HPDE6-E6E7 (cell line): ENCODE measurements around the gene ILF3.
"Not testable (repeated sequence)": the region's sequence is repeated elsewhere in the genome, so short reads cannot be mapped to it uniquely, and the experiment has no call there.

Experiments used
- DNase-seq: peaks from one replicate; pipeline ENCODE4 v3.0.0; 2011; ENCODE audit warnings: missing footprints; ENCODE audit errors: extremely low spot score

The ILF3 gene

DNA sequence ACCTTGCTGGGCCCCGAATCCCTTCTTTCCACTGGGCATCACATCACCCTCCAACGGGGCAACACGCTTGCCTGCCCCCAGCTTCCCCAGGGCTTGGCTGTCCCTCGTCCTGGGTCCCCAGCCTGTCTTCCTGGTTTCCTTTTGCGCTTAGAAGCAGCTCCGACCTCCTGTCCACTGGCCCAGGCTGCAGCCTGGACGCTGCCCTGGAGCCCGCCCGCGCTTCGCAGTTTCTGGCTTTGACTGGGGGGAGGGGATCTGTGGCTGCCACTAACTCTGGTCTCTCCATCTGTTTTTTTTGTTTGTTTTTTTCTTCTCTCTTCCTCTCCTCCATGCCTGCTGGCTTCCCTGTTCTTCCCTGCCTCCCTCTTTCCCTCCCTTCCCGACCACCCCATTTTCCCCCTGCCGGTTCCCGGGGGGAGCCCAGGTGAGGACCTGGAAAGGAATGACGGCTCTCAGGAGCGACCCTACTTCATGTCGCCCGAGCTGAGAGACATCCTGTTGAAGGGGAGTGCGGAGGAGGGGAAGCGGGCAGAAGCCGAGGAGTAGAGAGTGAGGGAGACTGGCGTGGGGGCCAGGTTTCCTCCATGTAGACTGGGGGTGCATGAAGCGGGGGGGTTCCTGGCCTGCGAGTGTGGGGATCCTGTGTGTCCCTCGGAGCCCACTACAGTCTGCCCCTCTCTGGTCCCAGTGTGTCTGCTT is 11.5 kb upstream of the ILF3 start:
- DNase-seq, result no peak

DNA sequence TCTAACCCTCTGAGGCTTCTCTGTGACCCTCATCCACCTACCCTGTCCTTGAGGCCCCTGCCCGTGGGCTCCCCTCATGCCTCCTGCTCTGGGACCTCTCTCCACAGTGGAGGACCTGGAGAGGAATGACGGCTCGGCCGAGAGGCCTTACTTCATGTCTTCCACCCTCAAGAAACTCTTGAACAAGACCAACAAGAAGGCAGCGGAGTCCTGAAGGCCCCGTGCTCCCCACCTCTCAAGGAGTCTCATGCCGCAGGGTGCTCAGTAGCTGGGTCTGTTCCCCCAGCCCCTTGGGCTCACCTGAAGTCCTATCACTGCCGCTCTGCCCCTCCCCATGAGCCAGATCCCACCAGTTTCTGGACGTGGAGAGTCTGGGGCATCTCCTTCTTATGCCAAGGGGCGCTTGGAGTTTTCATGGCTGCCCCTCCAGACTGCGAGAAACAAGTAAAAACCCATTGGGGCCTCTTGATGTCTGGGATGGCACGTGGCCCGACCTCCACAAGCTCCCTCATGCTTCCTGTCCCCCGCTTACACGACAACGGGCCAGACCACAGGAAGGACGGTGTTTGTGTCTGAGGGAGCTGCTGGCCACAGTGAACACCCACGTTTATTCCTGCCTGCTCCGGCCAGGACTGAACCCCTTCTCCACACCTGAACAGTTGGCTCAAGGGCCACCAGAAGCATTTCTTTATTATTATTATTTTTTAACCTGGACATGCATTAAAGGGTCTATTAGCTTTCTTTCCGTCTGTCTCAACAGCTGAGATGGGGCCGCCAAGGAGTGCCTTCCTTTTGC is 10.8 kb upstream of the ILF3 start:
- DNase-seq, result no peak

DNA sequence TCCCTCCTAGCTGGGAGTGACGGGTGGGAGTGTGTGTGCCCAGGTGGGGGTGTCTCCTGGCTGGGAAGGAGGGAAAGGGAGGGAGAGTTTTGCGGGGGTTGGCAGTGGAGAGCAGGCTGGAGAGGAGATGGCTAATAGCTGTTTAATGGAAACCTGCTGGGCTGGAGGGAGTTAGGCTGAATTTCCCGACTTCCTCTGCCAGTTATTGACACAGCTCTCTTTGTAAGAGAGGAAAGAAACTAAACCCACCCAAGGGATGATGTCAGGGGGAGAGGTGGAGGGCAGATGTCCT is 10.2 kb upstream of the ILF3 start:
- DNase-seq, result no peak

DNA sequence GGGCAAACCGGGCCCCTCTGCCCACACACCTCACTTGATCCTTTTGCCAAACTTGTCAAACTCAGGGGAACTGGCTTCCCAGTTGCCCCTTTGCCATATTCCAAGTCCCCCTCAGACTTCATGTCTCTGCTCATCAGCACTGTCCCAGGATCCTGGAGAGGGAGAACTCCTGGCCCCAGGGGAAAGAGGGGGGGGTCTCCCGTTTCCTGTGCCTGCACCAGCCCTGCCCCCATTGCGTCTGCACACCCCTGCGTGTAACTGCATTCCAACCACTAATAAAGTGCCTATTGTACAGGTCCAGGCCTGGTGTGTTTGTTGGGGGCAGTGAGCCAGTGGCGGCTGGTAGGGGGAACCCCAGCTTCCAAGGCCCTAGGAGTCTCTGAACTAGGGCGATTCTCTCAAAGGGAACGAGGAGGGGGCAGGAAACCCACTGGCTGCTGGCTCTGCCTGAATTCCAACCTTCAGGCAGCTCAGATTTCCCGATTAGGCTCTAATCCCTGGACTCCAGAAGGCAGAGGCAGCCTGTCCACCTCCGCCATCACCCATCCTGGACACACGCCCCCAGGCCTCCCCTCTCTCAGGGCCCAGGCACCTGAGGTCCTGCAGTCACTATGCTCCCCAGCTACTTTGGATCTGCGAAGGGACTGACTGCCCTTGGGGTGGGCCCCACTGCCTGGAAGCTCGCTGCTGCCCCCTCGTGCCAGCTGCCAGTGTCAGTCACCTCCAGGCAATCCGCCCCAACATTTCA is 9.7 kb upstream of the ILF3 start:
- peak; percentile 85 for DNase-seq

DNA sequence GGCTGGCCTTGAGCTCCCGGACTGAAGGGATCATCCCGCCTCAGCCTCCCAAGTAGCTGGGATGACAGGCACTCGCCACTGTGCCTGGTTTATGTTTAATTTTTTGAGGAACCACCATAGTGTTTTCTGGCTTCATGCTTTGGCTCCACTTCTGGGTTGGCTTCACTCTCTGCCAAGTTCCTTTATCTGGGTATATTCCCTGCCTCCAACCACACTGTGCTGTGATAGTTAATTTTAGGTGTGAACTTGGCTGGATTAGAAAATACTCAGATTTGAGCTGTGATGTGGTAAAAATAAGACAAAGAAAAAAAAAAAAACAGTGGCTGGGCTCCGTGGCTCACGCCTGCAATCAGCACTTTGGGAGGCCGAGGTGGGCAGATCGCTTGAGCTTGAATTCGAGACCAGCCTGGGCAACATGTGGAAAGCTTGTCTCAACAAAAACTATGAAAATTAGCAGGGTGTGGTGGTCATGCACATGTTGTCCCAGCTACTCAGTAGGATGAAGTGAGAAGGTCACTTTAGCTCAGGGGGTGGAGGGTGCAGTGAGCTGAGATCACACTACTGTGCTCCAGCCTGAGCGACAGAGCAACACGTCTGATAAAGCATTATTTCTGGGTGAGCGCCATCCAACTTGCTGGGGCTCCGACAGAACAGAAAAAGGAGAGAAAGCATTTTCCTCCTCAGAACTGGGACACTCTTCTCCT is 7.5 kb upstream of the ILF3 start:
- DNase-seq, result no peak

DNA sequence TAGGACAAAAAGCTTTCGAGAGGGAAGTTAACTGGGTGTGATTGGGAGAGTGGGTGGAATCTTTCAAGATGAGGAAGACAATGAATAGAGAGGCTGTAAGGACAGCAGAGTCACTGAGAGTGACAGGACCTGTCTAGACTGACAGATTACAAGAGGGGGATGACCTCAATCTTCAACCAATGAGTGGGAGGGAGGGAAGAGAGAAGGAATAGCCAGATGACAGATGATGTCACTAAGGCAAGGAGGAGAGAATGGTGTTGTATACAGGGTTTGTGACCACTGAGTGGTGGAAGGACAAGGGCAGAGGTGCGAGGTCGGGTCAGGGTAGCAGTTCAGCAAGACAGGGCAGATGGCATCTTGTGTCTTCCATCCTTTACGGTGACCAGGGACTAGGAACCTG is 5.8 kb upstream of the ILF3 start:
- no peak for DNase-seq

DNA sequence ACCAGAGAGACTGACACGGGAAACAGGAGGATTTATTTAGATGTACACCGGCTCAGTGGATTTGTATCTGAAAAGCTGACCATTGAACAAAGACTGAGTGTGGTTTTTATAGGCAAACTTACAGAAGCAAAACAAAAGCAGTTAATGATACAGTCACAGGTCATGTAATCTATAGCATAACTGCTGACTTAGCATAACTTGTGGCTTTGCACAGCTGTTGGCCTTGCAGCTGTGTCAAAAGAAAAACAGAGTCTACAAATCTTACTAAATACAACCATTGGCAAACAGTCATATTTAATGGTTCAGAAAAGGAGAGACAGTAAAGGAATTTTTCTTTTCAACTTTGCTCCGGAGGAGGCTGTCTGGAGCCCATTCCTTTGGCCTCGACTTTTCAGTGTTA is 2.3 kb upstream of the ILF3 start:
- DNase-seq, result no peak

DNA sequence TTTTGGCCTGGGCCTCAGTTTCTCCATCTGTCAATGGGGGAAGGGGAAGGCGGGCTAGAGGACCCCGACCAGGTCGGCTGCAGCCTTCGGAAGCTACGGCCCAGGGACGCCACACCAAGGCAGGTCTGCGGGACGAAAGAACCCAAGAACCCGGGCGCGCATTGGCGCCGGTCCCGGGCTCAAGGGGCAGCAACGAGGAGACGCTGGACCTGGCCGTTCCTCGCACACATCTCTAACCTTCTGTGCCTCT is 739 bp upstream of the ILF3 start:
- DNase-seq, result no peak

DNA sequence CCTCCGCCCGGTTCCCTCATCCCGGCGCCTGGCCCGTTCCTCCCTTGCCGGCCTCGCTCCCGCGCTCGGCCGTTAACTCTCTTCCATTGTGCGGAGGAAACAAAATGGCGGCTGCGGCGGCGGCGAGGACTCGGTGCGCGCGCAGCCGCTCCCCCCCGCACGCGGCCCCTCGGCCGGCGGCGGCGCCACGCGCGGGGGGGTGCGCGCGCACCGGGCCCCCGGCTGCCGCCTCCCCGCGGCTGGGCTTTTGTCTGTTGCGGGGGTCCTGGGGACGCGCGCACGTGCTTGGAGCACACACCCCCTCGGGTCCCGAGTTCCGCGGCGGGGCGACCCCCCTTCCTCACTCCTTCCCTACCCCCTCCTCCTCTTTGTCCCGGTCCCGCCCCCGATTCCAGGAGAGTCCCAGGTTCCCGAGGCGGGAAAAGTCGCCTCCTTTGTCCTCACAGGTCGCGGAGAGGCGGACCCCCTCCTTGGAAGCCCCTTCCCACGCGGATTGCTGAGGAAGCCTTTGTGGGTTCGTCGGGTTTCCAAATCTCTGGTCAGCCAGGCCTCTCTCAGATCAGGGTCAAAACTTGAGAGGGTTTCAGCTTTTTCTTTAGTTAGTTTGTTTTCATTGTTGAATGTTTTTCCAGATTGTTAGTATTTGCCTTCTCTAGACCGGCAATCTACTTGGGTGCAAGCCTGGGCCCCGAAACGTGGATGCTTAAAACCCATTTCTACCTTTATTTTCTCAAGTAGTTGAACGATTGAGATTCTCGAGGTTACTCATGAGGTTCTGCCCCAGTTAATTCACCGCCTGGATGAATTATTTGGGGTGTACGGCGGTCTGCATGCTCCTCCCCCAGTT is 687 bp downstream of the ILF3 start:
- peak; percentile 59 for DNase-seq

DNA sequence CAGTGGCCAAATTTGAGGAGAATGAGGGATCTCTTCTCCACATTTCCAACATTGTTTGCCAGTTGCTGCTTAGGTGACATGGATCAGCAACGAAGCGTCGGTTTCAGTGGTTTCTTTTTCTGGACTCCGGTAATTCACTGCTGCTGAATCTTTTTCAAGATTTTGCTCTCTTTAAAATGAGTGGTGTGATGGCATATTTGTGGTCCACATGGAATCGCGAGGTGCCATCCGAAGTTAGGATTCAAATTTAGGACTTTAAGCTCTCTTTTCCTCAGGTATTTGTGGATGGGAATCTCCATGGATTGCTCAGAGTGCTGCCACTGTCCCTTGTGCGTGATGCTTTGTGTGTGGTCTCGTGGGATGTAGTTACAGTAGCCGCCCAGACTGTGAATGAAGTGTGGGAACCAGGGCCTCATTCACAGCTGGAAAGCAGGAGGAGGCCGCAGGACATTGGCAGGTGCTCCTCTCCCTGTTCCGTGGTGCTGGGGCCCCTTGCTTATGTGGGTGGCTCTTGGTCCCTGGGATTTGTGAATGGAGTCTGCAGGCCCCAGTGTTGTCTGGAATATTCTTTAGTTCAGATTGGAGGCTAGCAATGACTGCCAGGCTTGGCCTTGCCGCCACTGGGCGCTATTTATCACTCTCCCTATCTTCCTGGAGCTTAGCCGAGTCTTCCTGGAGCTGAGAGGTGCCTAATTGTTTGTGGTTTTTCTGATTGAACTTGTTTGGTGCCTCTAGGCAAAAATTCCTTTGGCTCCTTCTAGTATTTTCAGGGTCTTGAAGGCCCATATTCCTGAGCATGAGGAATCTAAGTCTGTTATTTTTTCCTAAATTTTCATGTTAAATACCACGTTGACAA is 1.5 kb downstream of the ILF3 start:
- DNase-seq, result no peak

DNA sequence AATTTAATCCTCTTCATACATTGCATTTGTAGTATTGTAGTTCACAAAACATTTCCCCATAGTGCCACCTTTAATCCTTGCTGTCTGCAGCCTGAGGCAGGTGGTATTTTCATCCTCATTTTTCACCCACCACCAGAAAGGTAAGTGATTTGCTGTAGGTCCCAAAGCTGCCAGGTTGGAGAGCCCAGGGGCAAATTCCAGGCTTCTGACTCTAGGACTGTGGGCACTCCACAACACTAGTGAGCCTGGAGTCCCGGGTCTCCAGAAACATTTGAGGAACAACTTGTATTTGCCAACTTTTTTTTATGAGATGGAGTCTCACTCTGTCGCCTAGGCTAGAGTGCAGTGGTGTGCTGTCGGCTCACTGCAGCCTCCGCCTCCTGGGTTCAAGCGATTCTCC is 6.2 kb downstream of the ILF3 start:
- no peak for DNase-seq

DNA sequence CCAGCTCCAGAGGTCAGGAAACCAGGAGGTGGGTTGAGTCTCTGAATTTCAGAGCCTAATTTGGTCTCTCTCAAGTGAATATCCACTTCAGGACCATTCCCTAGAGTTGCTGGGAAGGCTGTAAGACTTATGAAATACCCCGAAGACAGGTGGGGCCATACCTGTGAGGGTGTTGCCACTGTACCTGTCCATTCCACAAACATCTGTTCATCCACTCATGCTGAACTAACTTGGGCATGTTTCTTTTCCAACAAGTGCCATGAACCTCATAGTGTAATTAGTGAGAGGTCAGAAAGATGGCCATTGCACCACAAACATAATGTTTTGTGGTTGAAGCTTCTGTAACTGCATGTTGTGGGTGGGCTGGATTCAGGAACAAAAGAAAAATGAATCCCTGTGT is 7.8 kb downstream of the ILF3 start:
- DNase-seq, result no peak

DNA sequence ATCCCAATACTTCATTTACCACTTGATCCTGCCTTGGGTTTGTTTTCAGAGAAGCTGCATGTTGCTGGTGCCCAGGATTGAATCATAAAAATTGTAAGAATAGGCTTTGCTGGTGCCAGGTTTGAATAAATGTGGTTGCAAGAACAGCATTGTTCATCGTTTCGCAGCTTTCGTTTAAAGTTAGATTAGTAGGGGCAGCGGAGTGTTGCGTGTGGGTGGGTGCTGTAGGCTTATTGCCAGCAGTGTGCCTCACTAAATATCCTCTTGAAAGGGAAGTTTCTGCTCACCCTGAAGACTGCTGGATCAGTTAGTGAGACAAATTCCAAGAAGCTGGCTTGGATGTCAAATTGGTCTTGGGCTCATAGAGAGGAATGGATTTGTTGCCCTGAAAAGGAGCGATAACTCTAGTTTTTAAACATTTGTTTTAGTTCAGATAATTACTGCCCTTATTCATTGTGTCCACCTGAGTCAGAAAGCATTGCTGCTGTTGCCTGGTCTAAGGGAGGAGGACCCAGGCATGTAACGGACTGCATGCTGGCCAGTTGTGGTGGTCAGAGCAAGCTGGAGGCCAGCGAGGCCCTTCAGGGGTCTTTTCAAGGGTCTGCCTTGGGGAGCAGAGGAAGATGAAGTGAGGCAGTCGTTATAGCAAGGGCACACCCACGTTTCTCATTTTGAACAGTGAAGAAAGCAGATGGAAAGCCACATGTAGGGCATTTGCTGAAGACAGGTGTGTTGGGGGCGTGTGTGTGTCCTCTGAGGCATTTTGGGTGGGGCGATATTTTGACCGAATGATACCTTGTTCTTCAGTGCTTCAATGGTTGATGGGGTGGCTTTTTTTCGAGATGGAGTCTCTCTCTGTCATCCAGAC is 8.5 kb downstream of the ILF3 start:
- no peak for DNase-seq

DNA sequence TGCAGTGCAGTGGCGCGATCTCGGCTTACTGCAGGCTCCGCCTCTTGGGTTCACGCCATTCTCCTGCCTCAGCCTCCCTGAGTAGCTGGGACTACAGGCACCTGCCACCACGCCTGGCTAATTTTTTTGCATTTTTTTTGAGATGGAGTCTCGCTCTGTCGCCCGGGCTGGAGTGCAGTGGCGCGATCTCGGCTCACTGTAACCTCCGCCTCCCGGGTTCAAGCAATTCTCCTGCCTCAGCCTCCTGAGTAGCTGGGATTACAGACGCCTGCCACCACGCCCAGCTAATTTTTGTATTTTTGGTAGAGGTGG is 9.1 kb downstream of the ILF3 start:
- DNase-seq, result not testable (repeated sequence)

DNA sequence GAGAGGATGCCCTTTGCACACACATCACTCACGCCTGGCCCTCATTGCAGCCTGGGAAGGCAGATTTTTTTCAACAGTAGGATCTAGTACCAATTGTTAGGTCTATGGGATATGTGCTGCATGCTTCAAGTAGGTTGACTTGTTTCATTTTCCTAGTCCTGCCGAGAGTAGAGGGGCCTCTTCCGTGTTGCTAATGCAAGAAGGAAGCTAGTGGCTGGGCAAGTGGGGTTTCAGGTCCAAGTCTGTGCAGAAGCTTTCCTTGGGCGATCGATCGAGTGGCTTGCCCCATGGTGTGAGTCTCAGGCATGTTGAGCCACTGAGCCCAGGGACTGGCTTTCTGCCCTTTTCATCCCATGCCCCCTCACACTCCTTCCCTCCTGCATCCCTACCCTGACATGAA is 13.7 kb downstream of the ILF3 start:
- DNase-seq, result no peak

DNA sequence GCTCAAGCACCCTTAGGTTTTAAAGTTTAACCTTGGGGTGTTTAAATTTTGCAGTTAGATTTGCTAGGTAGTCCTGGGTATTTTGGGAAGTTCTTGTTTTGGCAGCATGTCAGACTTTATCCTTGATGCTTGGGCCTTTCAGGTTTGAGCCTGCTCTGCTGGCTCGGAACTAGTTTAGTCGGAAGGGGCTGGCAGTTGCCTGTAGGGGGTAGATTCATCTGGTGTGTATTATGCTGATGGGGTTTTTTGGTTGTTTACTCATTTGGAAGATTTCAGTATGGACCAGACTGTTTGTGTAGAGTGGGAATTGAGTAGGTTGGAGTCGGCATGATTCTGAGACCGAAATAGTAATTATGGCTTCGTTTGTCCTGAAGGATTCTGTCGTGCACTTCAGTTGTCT is 15.1 kb downstream of the ILF3 start:
- DNase-seq, result no peak

DNA sequence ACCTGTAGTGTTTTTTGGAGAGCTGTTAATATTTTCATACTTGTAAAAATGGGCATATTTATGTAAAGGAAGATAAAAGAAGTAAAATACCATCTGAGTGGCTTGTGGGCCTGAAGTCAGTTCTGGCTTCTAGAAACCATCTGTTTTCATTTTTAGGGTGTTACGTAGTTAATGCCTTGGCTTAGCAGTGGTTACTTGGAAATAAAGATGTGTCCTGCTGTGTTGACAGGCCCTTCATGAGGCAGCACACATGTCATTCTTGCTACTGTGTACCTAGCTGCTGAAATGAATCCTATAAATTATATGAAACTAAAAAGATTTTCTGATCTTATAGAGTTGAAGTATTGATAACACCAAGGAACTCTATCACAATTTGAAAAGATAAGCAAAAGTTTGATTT is 16.0 kb downstream of the ILF3 start:
- DNase-seq, result no peak

DNA sequence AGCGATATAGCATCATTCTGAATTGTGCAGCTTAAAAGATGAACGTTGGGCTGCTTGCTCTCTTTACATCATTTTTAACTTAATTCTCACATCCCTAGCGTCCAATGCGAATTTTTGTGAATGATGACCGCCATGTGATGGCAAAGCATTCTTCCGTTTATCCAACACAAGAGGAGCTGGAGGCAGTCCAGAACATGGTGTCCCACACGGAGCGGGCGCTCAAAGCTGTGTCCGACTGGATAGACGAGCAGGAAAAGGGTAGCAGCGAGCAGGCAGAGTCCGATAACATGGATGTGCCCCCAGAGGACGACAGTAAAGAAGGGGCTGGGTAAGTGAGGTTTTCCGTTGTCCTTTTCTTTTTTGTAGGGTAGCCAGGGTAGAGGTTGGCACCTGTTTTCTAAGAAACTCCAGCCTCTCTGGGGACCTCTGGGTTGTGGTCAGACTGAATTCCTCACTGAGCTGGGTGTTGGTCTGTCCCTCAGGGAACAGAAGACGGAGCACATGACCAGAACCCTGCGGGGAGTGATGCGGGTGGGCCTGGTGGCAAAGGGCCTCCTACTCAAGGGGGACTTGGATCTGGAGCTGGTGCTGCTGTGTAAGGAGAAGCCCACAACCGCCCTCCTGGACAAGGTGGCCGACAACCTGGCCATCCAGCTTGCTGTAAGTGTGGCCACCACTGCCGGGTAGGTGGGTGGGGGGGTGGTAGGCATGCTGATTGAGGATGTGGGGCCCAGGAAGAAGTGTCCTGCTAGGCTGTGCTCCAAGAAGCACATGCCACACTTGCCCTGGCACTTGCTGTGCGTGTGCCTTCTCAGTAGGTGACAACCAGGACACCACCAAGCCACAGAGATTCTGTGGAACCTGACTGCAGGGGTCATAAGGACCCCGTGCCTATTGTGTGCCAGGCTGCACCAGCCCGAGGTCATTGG is 17.0 kb downstream of the ILF3 start:
- DNase-seq, result no peak

DNA sequence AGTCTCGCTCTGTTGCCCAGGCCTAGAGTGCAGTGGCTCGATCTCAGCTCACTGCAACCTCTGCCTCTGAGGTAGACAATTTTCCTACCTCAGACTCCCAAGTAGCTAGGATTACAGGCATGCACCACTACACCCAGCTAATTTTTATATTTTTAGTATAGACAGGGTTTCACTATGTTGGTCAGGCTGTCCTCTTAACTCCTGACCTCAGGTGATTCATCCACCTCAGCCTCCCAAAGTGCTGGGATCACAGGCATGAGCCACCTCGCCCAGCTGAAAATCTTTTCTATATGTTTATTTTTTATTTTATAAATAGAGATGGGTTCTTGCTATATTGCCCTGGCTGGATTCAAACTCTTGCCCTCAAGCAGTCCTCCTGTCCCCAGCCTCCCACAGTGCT is 17.8 kb downstream of the ILF3 start:
- not testable (repeated sequence) for DNase-seq
